Measurements from ENCODE around the gene MOSMO.

DNA sequence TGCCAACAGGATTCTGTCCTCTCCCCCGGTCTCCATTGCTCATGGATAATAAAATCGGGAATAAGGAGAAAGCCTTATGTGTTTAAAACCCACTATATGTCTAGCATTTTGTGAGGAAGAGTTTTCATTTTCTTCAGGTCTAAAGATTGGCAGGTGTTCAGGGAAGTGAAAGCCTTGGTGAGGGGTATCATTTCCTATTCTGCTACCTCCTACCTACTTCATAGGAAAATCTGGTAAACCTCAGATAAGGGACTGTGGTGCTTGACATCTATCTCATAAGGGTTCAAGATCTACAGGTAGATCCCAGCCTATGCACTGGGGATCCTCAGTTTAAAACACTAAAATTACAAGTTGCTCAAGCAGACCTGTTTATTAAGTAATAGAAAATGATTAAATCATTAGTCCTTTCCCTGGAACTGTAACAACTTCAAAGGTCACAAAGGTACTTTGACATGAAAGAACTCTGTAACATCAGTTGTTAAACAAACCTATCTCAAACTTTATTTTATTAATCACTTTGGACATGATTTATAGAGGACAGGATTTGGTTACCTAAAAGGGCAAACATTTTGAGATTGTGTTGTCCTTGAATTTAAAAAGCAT, 6.5 kb downstream of the MOSMO start:
- TF ChIP-seq REST (IDR thresholded peaks at IDR 0.05; ENCODE audit: low read depth) (no peak), ZBTB7A (IDR thresholded peaks at IDR 0.05; ENCODE audit: low read depth) (no peak), EP300 (IDR thresholded peaks at IDR 0.05; ENCODE audit: borderline replicate concordance) (no peak), YY1 (IDR thresholded peaks at IDR 0.05; ENCODE audit: low read depth) (no peak), RAD21 (IDR thresholded peaks at IDR 0.05; ENCODE audit: low read depth) (no peak), MAX (IDR thresholded peaks at IDR 0.05) (no peak), EGR1 (IDR thresholded peaks at IDR 0.05) (no peak), CEBPB (IDR thresholded peaks at IDR 0.05) (no peak), CREB1 (IDR thresholded peaks at IDR 0.05; ENCODE audit: low read depth) (no peak), NFIC (IDR thresholded peaks at IDR 0.05) (no peak)
- TF ChIP-seq, protein P1, sequence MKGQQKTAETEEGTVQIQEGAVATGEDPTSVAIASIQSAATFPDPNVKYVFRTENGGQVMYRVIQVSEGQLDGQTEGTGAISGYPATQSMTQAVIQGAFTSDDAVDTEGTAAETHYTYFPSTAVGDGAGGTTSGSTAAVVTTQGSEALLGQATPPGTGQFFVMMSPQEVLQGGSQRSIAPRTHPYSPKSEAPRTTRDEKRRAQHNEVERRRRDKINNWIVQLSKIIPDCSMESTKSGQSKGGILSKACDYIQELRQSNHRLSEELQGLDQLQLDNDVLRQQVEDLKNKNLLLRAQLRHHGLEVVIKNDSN (IDR thresholded peaks at IDR 0.05): no peak
